Naive thymus-derived CD4-positive, alpha-beta T cell (primary cell): ENCODE data around the gene KMT2E. TPM values are rescaled to one million over a fixed set of nuclear protein-coding genes. Genes with fewer than 3 reads are reported as not detected.
"Not testable (repeated sequence)": the region's sequence is repeated elsewhere in the genome, so short reads cannot be mapped to it uniquely, and the experiment has no call there.

ENCODE experiments used
- ATAC-seq: fragments of 150-1000 bp; cut with Tn5 transposase; 2 replicates; pipeline ENCODE4 v1.10.0; 2021; ENCODE audit warnings: mild to moderate bottlenecking, moderate library complexity
- CTCF ChIA-PET: fragments of 350-600 bp; sonication (Branson Sonifier 250); formaldehyde crosslinking; loops from one replicate; lab custom pipeline; 2021; ENCODE audit warnings: antibody characterized with exemption; lab: Charles Lee
- POLR2A ChIA-PET: fragments of 350-600 bp; sonication (Branson Sonifier 250); formaldehyde crosslinking; loops from one replicate; lab custom pipeline; 2021; ENCODE audit warnings: antibody characterized with exemption, inconsistent platforms; lab: Charles Lee
- DNase-seq, 9 donors: peaks; one replicate each; pipeline versions ENCODE4 v3.0.0 to v3.0.0-alpha.2; 2020 to 2022; ENCODE audit warnings: mixed read lengths in 1 of 9
- H3K27ac ChIP-seq: one replicate; pipeline ENCODE4 v1.7.0; 2013; ENCODE audit warnings: mild to moderate bottlenecking, low read depth, low read length, moderate library complexity
- H3K27me3 ChIP-seq, 2 donors: one replicate each; pipeline ENCODE4 v1.7.0; 2013; ENCODE audit warnings: low read length in 2 of 2, mild to moderate bottlenecking in 2 of 2, moderate library complexity in 2 of 2; ENCODE audit not compliant: control insufficient read depth in 2 of 2, insufficient read depth in 2 of 2
- H3K36me3 ChIP-seq, 3 experiments: 1 replicate in 2 of 3; 2 replicates in 1 of 3; pipeline ENCODE4 v1.7.0; 2013; ENCODE audit warnings: low read length in 3 of 3, mild to moderate bottlenecking in 3 of 3, moderate library complexity in 1 of 3; ENCODE audit not compliant: insufficient read depth in 3 of 3, control insufficient read depth in 2 of 3
- H3K4me1 ChIP-seq, 2 donors: one replicate each; pipeline ENCODE4 v1.7.0; 2013; ENCODE audit warnings: low read length in 2 of 2, mild to moderate bottlenecking in 2 of 2, moderate library complexity in 1 of 2; ENCODE audit not compliant: control insufficient read depth in 2 of 2, insufficient read depth in 2 of 2
- H3K4me3 ChIP-seq: 2 replicates; pipeline ENCODE4 v1.7.0; 2013; ENCODE audit warnings: mild to moderate bottlenecking, low read length
- H3K9me3 ChIP-seq, 3 experiments: 1 replicate in 2 of 3; 2 replicates in 1 of 3; pipeline ENCODE4 v1.7.0; 2013; ENCODE audit warnings: low read length in 3 of 3; ENCODE audit not compliant: control insufficient read depth in 2 of 3
- H3K27ac Mint-ChIP-seq, 9 donors: one replicate each; pipeline ENCODE4 v1.8.0; 2020 to 2022; ENCODE audit warnings: mixed read lengths in 9 of 9, mild to moderate bottlenecking in 8 of 9, moderate library complexity in 5 of 9, inconsistent platforms in 2 of 9
- H3K27me3 Mint-ChIP-seq, 5 donors: one replicate each; pipeline ENCODE4 v1.8.0; 2021 to 2022; ENCODE audit warnings: mixed read lengths in 5 of 5, mild to moderate bottlenecking in 1 of 5
- H3K36me3 Mint-ChIP-seq, 5 donors: one replicate each; pipeline ENCODE4 v1.8.0; 2020 to 2022; ENCODE audit warnings: mixed read lengths in 5 of 5, mild to moderate bottlenecking in 3 of 5, inconsistent platforms in 1 of 5
- H3K4me1 Mint-ChIP-seq, 7 donors: one replicate each; pipeline ENCODE4 v1.8.0; 2020 to 2022; ENCODE audit warnings: mixed read lengths in 7 of 7, mild to moderate bottlenecking in 3 of 7, inconsistent platforms in 1 of 7
- H3K4me3 Mint-ChIP-seq, 10 donors: one replicate each; pipeline ENCODE4 v1.8.0; 2020 to 2022; ENCODE audit warnings: mild to moderate bottlenecking in 10 of 10, mixed read lengths in 10 of 10, moderate library complexity in 6 of 10, inconsistent platforms in 2 of 10
- H3K9me3 Mint-ChIP-seq, 11 donors: one replicate each; pipeline ENCODE4 v1.8.0; 2020 to 2022; ENCODE audit warnings: mixed read lengths in 11 of 11, mild to moderate bottlenecking in 4 of 11, inconsistent platforms in 1 of 11, moderate library complexity in 1 of 11
- intact Hi-C, 2 donors: fragments of 100-400 bp; cut with micrococcal nuclease; formaldehyde crosslinking; loops; one replicate each; pipeline ENCODE4 v1.15.1; 2023
- polyA plus RNA-seq, 2 donors: library from polyadenylated mRNA; unstranded; fragments of 300-500 nt; fragmentation: Illumina TruSeq; gene quantifications; one replicate each; pipeline ENCODE4 v1.2.3, GENCODE V29; 2021
- total RNA-seq, 6 experiments: library from RNA in 5 of 6; stranded (reverse) in 5 of 6; gene quantifications; 1 replicate in 5 of 6; 2 replicates in 1 of 6; pipeline ENCODE4 v1.2.3 and lab custom pipeline; 2021 to 2026

The KMT2E gene
- total and polyA plus RNA-seq, 7 experiments from 2014 or later = 129 to 221 (median 195) TPM

GRCh38 chr7:105050493-105050892 is 36.5 kb downstream of the KMT2E start:
- Mint-ChIP-seq H3K9me3 (peaks cover 0 to 1% (median 0%) of the 10 kb centered on the region in 11 donors), H3K36me3 (peaks cover 9 to 50% (median 26%) of the 10 kb centered on the region in 5 donors), H3K27me3 (no peaks in the 10 kb centered on the region), H3K4me3 (peak overlapping the region in 1 of 10 donors; percentile 3), H3K27ac (peak overlapping the region in 8 of 9 donors; percentile 39 to 82 (median 76)), H3K4me1 (peaks cover 35 to 89% (median 75%) of the 10 kb centered on the region in 7 donors)
- Histone ChIP-seq H3K4me1 (peaks cover 4 to 10% of the 10 kb centered on the region in 2 donors), H3K27ac (no peak overlapping the region), H3K9me3 (no peaks in the 10 kb centered on the region), H3K4me3 (no peak overlapping the region), H3K27me3 (no peaks in the 10 kb centered on the region), H3K36me3 (peaks cover 0 to 28% (median 8%) of the 10 kb centered on the region in 3 experiments)
- ChIA-PET CTCF (interaction anchor here (0.7 kb wide), 1 partner anchor 16 kb away, joined by 5 read pairs; no protein-coding TSS in a partner anchor), POLR2A (interaction anchor here (0.7 kb wide), 1 partner anchor 46 kb away, joined by 5 read pairs; no protein-coding TSS in a partner anchor)
- ATAC-seq = no peak
- intact Hi-C loops = loop anchor here in 1 of 2 donors (10.0 kb wide), 1 partner anchor 284 kb away; no protein-coding TSS in a partner anchor
- DNase-seq = no peak

- Histone ChIP-seq H3K4me1 (peaks cover 4 to 10% of the 10 kb centered on the region in 2 donors), H3K36me3 (peaks cover 0 to 24% (median 7%) of the 10 kb centered on the region in 3 experiments)
- not testable (repeated sequence) for H3K27me3 Mint-ChIP-seq, H3K9me3 ChIP-seq, H3K9me3 Mint-ChIP-seq, H3K4me3 ChIP-seq, ATAC-seq, DNase-seq, H3K27ac ChIP-seq, H3K27me3 ChIP-seq
- POLR2A ChIA-PET = interaction anchor here (0.7 to 1.5 kb wide), 3 partner anchors 37 to 66 kb away, joined by 3 to 5 read pairs (median 5); partner anchors contain the start of gene KMT2E
- CTCF ChIA-PET = interaction anchor here (0.6 to 2.5 kb wide), 3 partner anchors 17 to 70 kb away, joined by 5 to 9 read pairs (median 5); no protein-coding TSS in a partner anchor
- intact Hi-C loops = loop anchor here in 1 of 2 donors (10.0 kb wide), 1 partner anchor 284 kb away; no protein-coding TSS in a partner anchor
- Mint-ChIP-seq H3K4me1 (peaks cover 36 to 89% (median 75%) of the 10 kb centered on the region in 7 donors), H3K4me3 (peak overlapping the region in 1 of 10 donors; percentile 15), H3K36me3 (peaks cover 9 to 49% (median 23%) of the 10 kb centered on the region in 5 donors), H3K27ac (peak overlapping the region in 8 of 9 donors; percentile 43 to 86 (median 78))
Observed at GRCh38 chr7:105050899-105051298, 36.9 kb downstream of the KMT2E start.

GRCh38 chr7:105055084-105055483 is 41.1 kb downstream of the KMT2E start:
- Mint-ChIP-seq H3K9me3 (peaks cover 0 to 1% (median 0%) of the 10 kb centered on the region in 11 donors), H3K4me3 (peak overlapping the region in 5 of 10 donors; percentile 28 to 58 (median 33)), H3K27me3 (no peaks in the 10 kb centered on the region), H3K36me3 (peaks cover 8 to 51% (median 18%) of the 10 kb centered on the region in 5 donors), H3K4me1 (peaks cover 40 to 87% (median 85%) of the 10 kb centered on the region in 7 donors), H3K27ac (peak overlapping the region in 8 of 9 donors; percentile 25 to 85 (median 73))
- Histone ChIP-seq H3K4me3 (no peak overlapping the region), H3K4me1 (peaks cover 8 to 15% of the 10 kb centered on the region in 2 donors), H3K9me3 (no peaks in the 10 kb centered on the region), H3K27ac (no peak overlapping the region), H3K36me3 (peaks cover 0 to 4% (median 3%) of the 10 kb centered on the region in 3 experiments), H3K27me3 (no peaks in the 10 kb centered on the region)
- ATAC-seq (no peak), DNase-seq (no peak)
- intact Hi-C loops = loop anchor here in 1 of 2 donors (2.0 to 10.0 kb wide), 2 partner anchors 14 to 280 kb away; no protein-coding TSS in a partner anchor
- POLR2A ChIA-PET = interaction anchor here (1.0 to 4.8 kb wide), 2 partner anchors 40 to 44 kb away, joined by 4 to 34 read pairs; partner anchors contain the start of gene KMT2E
- CTCF ChIA-PET = interaction anchor here (0.6 kb wide), 1 partner anchor 73 kb away, joined by 4 read pairs; no protein-coding TSS in a partner anchor

- DNase-seq = no peak
- ChIA-PET POLR2A (interaction anchor here (1.0 to 4.8 kb wide), 2 partner anchors 41 to 45 kb away, joined by 4 to 34 read pairs; partner anchors contain the start of gene KMT2E), CTCF (interaction anchor here (0.6 kb wide), 1 partner anchor 295 kb away, joined by 3 read pairs; no protein-coding TSS in a partner anchor)
- H3K36me3 ChIP-seq = peaks cover 0 to 4% (median 3%) of the 10 kb centered on the region in 3 experiments
- peak overlapping the region in 6 of 10 donors; percentile 23 to 38 (median 30) for H3K4me3 Mint-ChIP-seq
- peaks cover 8 to 45% (median 18%) of the 10 kb centered on the region in 5 donors for H3K36me3 Mint-ChIP-seq
- H3K27me3 Mint-ChIP-seq = no peaks in the 10 kb centered on the region
- H3K27me3 ChIP-seq = no peaks in the 10 kb centered on the region
- no peaks in the 10 kb centered on the region for H3K9me3 ChIP-seq
- H3K4me1 Mint-ChIP-seq = peaks cover 45 to 87% (median 85%) of the 10 kb centered on the region in 7 donors
- peak overlapping the region; percentile 13 to 85 (median 59) for H3K27ac Mint-ChIP-seq
- no peak for ATAC-seq
- H3K4me3 ChIP-seq = no peak overlapping the region
- intact Hi-C loops = loop anchor here in 1 of 2 donors (1.0 to 10.0 kb wide), 3 partner anchors 9 to 279 kb away; no protein-coding TSS in a partner anchor
- H3K27ac ChIP-seq = no peak overlapping the region
- H3K9me3 Mint-ChIP-seq = no peaks in the 10 kb centered on the region
- peaks cover 8 to 15% of the 10 kb centered on the region in 2 donors for H3K4me1 ChIP-seq
Observed at GRCh38 chr7:105055621-105056020, 41.6 kb downstream of the KMT2E start.

GRCh38 chr7:105057472-105057871 is 43.5 kb downstream of the KMT2E start:
- H3K27me3 ChIP-seq = no peaks in the 10 kb centered on the region
- ATAC-seq (no peak), DNase-seq (no peak)
- ChIA-PET CTCF (interaction anchor here (2.6 kb wide), 1 partner anchor 41 kb away, joined by 6 read pairs; no protein-coding TSS in a partner anchor), POLR2A (interaction anchor here (4.8 kb wide), 1 partner anchor 43 kb away, joined by 34 read pairs; the partner anchor contains the start of gene KMT2E)
- no peak overlapping the region for H3K4me3 ChIP-seq
- Mint-ChIP-seq H3K4me3 (peak overlapping the region in 5 of 10 donors; percentile 4 to 51 (median 22)), H3K36me3 (peaks cover 4 to 33% (median 13%) of the 10 kb centered on the region in 5 donors), H3K27ac (peak overlapping the region in 8 of 9 donors; percentile 13 to 85 (median 39)), H3K4me1 (peaks cover 45 to 86% (median 81%) of the 10 kb centered on the region in 7 donors), H3K9me3 (no peaks in the 10 kb centered on the region), H3K27me3 (no peaks in the 10 kb centered on the region)
- peaks cover 8 to 15% of the 10 kb centered on the region in 2 donors for H3K4me1 ChIP-seq
- peaks cover 3 to 4% (median 4%) of the 10 kb centered on the region in 3 experiments for H3K36me3 ChIP-seq
- H3K9me3 ChIP-seq = no peaks in the 10 kb centered on the region
- no peak overlapping the region for H3K27ac ChIP-seq
- intact Hi-C loops = loop anchor here in 1 of 2 donors (10.0 kb wide), 1 partner anchor 277 kb away; no protein-coding TSS in a partner anchor

GRCh38 chr7:105060437-105060836 is 46.4 kb downstream of the KMT2E start:
- CTCF ChIA-PET = interaction anchor here (1.5 kb wide), 1 partner anchor 79 kb away, joined by 6 read pairs; no protein-coding TSS in a partner anchor

More at GRCh38 chr7:105060437-105060836, 46.4 kb downstream of the KMT2E start:
- H3K4me1 ChIP-seq = peaks cover 4 to 11% of the 10 kb centered on the region in 2 donors
- no peaks in the 10 kb centered on the region for H3K27me3 ChIP-seq
- no peaks in the 10 kb centered on the region for H3K9me3 ChIP-seq
- H3K36me3 Mint-ChIP-seq = peaks cover 4 to 31% (median 7%) of the 10 kb centered on the region in 5 donors
- H3K27ac ChIP-seq = no peak overlapping the region
- H3K4me3 ChIP-seq = no peak overlapping the region
- peaks cover 37 to 90% (median 81%) of the 10 kb centered on the region in 7 donors for H3K4me1 Mint-ChIP-seq
- DNase-seq (no peak), ATAC-seq (no peak)
- H3K9me3 Mint-ChIP-seq = no peaks in the 10 kb centered on the region
- peaks cover 8 to 15% (median 12%) of the 10 kb centered on the region in 3 experiments for H3K36me3 ChIP-seq
- intact Hi-C loops = no loop called here
- no peaks in the 10 kb centered on the region for H3K27me3 Mint-ChIP-seq
- POLR2A ChIA-PET = no interaction called here
- peak overlapping the region in 6 of 9 donors; percentile 12 to 85 (median 75) for H3K27ac Mint-ChIP-seq
- H3K4me3 Mint-ChIP-seq = no peak overlapping the region
